HFFc6 (cell line): ENCODE measurements around the gene FH. TPM values are rescaled to one million over a fixed set of nuclear protein-coding genes. Genes with fewer than 3 reads are reported as not detected.

Experiments used
- DNase-seq: peaks from one replicate; pipeline ENCODE4 v3.0.0-alpha.2; 2018
- H3K27ac Mint-ChIP-seq: 2 replicates; pipeline ENCODE4 v1.8.0; 2020; ENCODE audit warnings: mild to moderate bottlenecking, mixed read lengths
- H3K27me3 Mint-ChIP-seq: 2 replicates; pipeline ENCODE4 v1.8.0; 2021; ENCODE audit warnings: mild to moderate bottlenecking, moderate library complexity, mixed read lengths; ENCODE audit not compliant: insufficient read depth
- H3K36me3 Mint-ChIP-seq: 2 replicates; pipeline ENCODE4 v1.8.0; 2021; ENCODE audit warnings: low read depth, mixed read lengths
- H3K4me1 Mint-ChIP-seq: 2 replicates; pipeline ENCODE4 v1.8.0; 2020; ENCODE audit warnings: low read depth, mixed read lengths
- H3K4me3 Mint-ChIP-seq: 2 replicates; pipeline ENCODE4 v1.8.0; 2020; ENCODE audit warnings: mild to moderate bottlenecking, moderate library complexity, mixed read lengths
- H3K9me3 Mint-ChIP-seq: 2 replicates; pipeline ENCODE4 v1.8.0; 2020; ENCODE audit warnings: mild to moderate bottlenecking, mixed read lengths
- total RNA-seq, 6 experiments: library from RNA; stranded (reverse); fragmentation: NEBNext Ultra II Directional; extraction: Animal tissue kit (Norgen Biotek cat#: 25700); gene quantifications; 2 replicates in 1 of 6; 3 replicates in 5 of 6; pipeline ENCODE4 v1.2.3, GENCODE V29; 2021
- TF ChIP-seq, protein P1 (sequence below): fragments of 200-600 bp; sonication (generic); IDR thresholded peaks from 2 replicates; pipeline ENCODE4 v1.5.0; 2021; ENCODE audit warnings: antibody characterized with exemption, mild to moderate bottlenecking

The FH gene
- total RNA-seq, 6 experiments from 2014 or later = 107 to 137 (median 123) TPM

- TF ChIP-seq, protein P1, sequence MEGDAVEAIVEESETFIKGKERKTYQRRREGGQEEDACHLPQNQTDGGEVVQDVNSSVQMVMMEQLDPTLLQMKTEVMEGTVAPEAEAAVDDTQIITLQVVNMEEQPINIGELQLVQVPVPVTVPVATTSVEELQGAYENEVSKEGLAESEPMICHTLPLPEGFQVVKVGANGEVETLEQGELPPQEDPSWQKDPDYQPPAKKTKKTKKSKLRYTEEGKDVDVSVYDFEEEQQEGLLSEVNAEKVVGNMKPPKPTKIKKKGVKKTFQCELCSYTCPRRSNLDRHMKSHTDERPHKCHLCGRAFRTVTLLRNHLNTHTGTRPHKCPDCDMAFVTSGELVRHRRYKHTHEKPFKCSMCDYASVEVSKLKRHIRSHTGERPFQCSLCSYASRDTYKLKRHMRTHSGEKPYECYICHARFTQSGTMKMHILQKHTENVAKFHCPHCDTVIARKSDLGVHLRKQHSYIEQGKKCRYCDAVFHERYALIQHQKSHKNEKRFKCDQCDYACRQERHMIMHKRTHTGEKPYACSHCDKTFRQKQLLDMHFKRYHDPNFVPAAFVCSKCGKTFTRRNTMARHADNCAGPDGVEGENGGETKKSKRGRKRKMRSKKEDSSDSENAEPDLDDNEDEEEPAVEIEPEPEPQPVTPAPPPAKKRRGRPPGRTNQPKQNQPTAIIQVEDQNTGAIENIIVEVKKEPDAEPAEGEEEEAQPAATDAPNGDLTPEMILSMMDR = no peak
- Mint-ChIP-seq H3K4me1 (no peaks in the 10 kb centered on the region), H3K27me3 (no peaks in the 10 kb centered on the region), H3K9me3 (no peaks in the 10 kb centered on the region), H3K27ac (no peak overlapping the region), H3K36me3 (peaks cover 10% of the 10 kb centered on the region), H3K4me3 (no peak overlapping the region)
- no peak for DNase-seq
Observed at GRCh38 chr1:241459186-241459802, 60.3 kb downstream of the FH start.

DNA sequence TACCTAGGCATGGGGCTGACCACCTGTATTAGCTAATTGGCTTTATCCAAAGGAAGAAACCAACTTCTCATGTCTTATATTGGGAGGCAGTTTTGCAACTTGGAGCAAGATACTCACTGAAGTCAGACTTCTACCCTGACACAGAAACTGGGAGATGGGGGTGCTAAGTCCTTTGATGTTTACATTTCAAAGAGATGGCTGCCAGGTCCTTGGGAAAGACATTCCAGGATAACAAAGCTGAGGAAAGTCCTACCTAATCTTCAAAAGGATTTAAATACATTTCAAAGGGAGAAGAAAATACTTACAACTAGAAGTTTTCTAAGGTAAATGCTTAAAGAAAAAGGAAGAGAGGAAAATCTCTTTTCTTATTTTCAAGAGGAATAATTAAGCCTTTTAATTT lies 62.1 kb downstream of the FH start:
- no peak overlapping the region for H3K4me3 Mint-ChIP-seq
- TF ChIP-seq, protein P1 = no peak
- H3K36me3 Mint-ChIP-seq = no peaks in the 10 kb centered on the region; the same call in 1 of the 2 replicates
- no peak for DNase-seq
- H3K9me3 Mint-ChIP-seq = no peaks in the 10 kb centered on the region
- no peaks in the 10 kb centered on the region for H3K4me1 Mint-ChIP-seq
- H3K27me3 Mint-ChIP-seq = no peaks in the 10 kb centered on the region
- no peak overlapping the region for H3K27ac Mint-ChIP-seq

DNA sequence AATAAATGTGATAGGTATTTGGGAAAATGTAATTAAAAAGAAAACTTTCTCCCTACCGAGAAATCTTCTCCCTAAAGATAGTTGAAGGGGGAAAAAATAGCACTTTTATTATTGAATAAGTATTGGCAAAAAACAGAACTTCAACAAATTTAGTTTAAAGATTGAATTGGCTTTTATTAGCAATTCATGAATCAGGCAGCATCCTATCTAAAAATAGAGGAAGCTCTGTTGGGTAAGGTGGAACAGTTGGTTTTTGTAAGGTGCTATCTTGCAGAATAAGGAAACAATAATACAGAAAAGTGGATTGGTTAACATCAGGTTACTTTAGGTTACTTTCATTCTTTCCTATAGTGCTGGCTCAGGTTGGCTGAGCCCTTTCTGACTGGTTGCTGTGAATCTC lies 62.8 kb downstream of the FH start:
- Mint-ChIP-seq H3K4me3 (no peak overlapping the region), H3K36me3 (no peaks in the 10 kb centered on the region; the same call in 1 of the 2 replicates), H3K4me1 (no peaks in the 10 kb centered on the region), H3K27ac (no peak overlapping the region), H3K9me3 (no peaks in the 10 kb centered on the region), H3K27me3 (no peaks in the 10 kb centered on the region)
- TF ChIP-seq, protein P1 = no peak
- no peak for DNase-seq

DNA sequence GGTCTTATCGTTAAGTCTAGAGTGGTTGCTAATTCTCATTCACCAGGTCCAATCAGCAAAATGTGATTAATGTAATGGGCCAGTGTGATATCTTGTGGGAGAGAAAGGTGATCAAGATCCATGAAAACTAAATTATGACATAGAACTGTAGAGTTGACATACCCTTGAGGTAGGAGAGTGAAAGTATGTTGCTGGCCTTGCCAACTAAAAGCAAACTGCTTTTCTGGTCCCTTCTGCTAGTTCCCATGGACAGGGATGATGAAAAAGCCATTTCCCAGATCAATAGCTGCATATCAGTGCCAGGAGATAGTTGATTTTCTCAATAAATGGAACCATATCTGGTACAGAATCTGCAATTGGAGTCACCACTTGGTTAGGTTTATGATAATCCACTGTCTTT lies 65.8 kb downstream of the FH start:
- no peak for DNase-seq
- Mint-ChIP-seq H3K27me3 (no peaks in the 10 kb centered on the region), H3K27ac (no peak overlapping the region), H3K4me3 (no peak overlapping the region), H3K36me3 (no peaks in the 10 kb centered on the region; the same call in 1 of the 2 replicates), H3K4me1 (no peaks in the 10 kb centered on the region), H3K9me3 (no peaks in the 10 kb centered on the region)
- TF ChIP-seq, protein P1 = no peak

DNA sequence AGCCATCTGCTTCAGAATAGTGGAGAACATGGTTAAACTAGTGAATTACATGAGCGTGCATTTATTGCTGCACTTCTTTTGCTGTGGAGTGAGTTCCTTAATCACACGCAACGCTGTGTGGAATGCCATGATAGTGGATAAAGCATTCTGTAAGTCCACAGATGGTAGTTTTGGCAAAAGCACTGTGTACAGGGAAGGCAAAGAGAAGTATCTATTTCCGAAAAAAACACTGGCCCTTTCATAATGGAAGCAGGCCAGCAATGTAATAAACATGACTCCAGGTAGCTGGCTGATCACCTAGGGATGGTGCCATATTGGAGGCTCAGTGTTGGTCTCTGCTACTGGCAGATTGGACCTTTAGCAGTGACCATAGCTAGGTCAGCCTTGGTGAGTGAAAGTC lies 67.6 kb downstream of the FH start:
- peaks cover 8% of the 10 kb centered on the region; the same call in 1 of the 2 replicates for H3K4me1 Mint-ChIP-seq
- no peaks in the 10 kb centered on the region for H3K9me3 Mint-ChIP-seq
- no peak overlapping the region for H3K4me3 Mint-ChIP-seq
- no peaks in the 10 kb centered on the region for H3K27me3 Mint-ChIP-seq
- TF ChIP-seq, protein P1 = no peak
- no peak for DNase-seq
- H3K27ac Mint-ChIP-seq = no peak overlapping the region
- H3K36me3 Mint-ChIP-seq = no peaks in the 10 kb centered on the region; the same call in 1 of the 2 replicates

Other genes starting within 250 kb of the FH start
- gene RGS7, start 162.6 kb downstream of the FH start, total RNA-seq = 1 to 10 TPM; 1.5 to 2.4 (median 2.1) TPM
- gene KMO, start 12.6 kb upstream of the FH start, total RNA-seq = not detected
- gene CHML, start 120.6 kb upstream of the FH start, total RNA-seq = 10 to 100 TPM; 15.2 to 17.9 (median 16.5) TPM
- 10 to 100 TPM in 2 of 6 experiments, 1 to 10 TPM in 4; 7.3 to 13.1 (median 9.7) TPM for gene OPN3, start 120.6 kb upstream of the FH start, total RNA-seq
- not detected for gene WDR64, start 132.5 kb upstream of the FH start, total RNA-seq